Measurements from ENCODE around the gene SYNPR.
"Not testable (repeated sequence)": the region's sequence is repeated elsewhere in the genome, so short reads cannot be mapped to it uniquely, and the experiment has no call there.

SYNPR gene

GRCh38 chr3:63624941-63625560 lies 346.9 kb downstream of the SYNPR start:
- no peak for DNase-seq (ENCODE audit: low read depth in 3 of 3)

- DNase-seq (ENCODE audit: low read depth in 3 of 3): no peak
Observed at GRCh38 chr3:63631670-63632069, 353.6 kb downstream of the SYNPR start.

GRCh38 chr3:63635186-63635585 lies 357.1 kb downstream of the SYNPR start:
- no peak for DNase-seq (ENCODE audit: low read depth in 3 of 3)

GRCh38 chr3:63639806-63640205 lies 361.7 kb downstream of the SYNPR start:
- no peak for DNase-seq (ENCODE audit: low read depth in 3 of 3)

GRCh38 chr3:63642488-63642887 lies 364.4 kb downstream of the SYNPR start:
- no peak for DNase-seq (ENCODE audit: low read depth in 3 of 3)

- no peak for DNase-seq (ENCODE audit: low read depth in 3 of 3)
Observed at GRCh38 chr3:63644212-63644797, 366.2 kb downstream of the SYNPR start.

GRCh38 chr3:63644928-63645781 lies 367.0 kb downstream of the SYNPR start:
- not testable (repeated sequence) for DNase-seq (ENCODE audit: low read depth in 3 of 3)

GRCh38 chr3:63652066-63652725 lies 374.1 kb downstream of the SYNPR start, which contains the start of gene SNTN:
Gene SNTN (plus strand): TSS chr3:63652675. CDS start chr3:63652688, 13 bp downstream.
- no peak for DNase-seq (ENCODE audit: low read depth in 3 of 3)

- no peak for DNase-seq (ENCODE audit: low read depth in 3 of 3)
Observed at GRCh38 chr3:63654211-63654610, 376.1 kb downstream of the SYNPR start.

- DNase-seq (ENCODE audit: low read depth in 3 of 3): no peak
Observed at GRCh38 chr3:63654931-63655330, 376.8 kb downstream of the SYNPR start.

GRCh38 chr3:63655519-63655918 lies 377.4 kb downstream of the SYNPR start:
- no peak for DNase-seq (ENCODE audit: low read depth in 3 of 3)

GRCh38 chr3:63656786-63657185 lies 378.7 kb downstream of the SYNPR start:
- DNase-seq (ENCODE audit: low read depth in 3 of 3): no peak

GRCh38 chr3:63661242-63661641 lies 383.1 kb downstream of the SYNPR start:
- no peak for DNase-seq (ENCODE audit: low read depth in 3 of 3)

- no peak for DNase-seq (ENCODE audit: low read depth in 3 of 3)
Observed at GRCh38 chr3:63662011-63662410, 383.9 kb downstream of the SYNPR start.

- no peak for DNase-seq (ENCODE audit: low read depth in 3 of 3)
Observed at GRCh38 chr3:63662500-63662899, 384.4 kb downstream of the SYNPR start.
